NOMO-1 treated with DMSO at 0.1 percent for 48 hours (cell line): ENCODE data around the gene ENTPD8.

Source experiments
- DNase-seq: peaks from one replicate; lab custom pipeline; 2025; ENCODE audit not compliant: unreplicated experiment; lab: John Stamatoyannopoulos, UW

The ENTPD8 gene, protein sequence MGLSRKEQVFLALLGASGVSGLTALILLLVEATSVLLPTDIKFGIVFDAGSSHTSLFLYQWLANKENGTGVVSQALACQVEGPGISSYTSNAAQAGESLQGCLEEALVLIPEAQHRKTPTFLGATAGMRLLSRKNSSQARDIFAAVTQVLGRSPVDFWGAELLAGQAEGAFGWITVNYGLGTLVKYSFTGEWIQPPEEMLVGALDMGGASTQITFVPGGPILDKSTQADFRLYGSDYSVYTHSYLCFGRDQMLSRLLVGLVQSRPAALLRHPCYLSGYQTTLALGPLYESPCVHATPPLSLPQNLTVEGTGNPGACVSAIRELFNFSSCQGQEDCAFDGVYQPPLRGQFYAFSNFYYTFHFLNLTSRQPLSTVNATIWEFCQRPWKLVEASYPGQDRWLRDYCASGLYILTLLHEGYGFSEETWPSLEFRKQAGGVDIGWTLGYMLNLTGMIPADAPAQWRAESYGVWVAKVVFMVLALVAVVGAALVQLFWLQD

DNA sequence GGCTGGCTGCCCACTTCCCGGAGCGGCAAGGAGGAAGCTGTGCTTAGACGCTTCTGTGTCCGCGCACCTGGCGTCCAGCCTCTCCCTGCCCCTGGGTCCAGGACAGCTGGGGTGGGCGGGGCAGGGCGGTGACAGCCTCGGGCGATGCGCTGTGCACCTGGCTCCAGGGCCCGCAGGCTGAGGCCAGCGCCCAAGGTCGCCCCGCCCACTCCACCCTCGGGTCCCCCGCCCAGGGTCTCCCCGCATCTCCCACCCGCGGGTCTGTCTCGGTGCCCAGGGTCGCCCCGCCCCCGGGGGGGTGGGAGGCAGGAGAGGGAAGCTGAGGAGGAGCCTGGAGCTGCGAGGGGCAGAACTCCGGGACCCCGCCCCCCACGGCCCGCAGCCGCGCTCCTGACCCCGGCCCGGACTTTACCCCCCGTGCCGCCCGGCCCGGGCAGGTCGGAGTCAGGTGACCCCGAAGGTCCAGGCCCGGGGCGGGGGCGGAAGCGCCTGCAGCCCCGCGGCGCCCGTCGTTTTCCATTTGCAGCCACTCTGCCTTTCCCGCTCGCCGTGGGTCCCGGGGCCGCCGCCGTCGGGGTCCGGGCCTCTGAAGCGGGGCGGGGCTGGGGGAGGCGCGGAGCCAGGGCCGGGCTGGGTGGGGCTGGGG, at the start of gene ENTPD8:
ENTPD8 (minus strand) TSS at position 69 of the 646 bp plus-strand sequence. CDS start 3,072 bp downstream, outside the sequence.
- DNase-seq, result peak; percentile 27

DNA sequence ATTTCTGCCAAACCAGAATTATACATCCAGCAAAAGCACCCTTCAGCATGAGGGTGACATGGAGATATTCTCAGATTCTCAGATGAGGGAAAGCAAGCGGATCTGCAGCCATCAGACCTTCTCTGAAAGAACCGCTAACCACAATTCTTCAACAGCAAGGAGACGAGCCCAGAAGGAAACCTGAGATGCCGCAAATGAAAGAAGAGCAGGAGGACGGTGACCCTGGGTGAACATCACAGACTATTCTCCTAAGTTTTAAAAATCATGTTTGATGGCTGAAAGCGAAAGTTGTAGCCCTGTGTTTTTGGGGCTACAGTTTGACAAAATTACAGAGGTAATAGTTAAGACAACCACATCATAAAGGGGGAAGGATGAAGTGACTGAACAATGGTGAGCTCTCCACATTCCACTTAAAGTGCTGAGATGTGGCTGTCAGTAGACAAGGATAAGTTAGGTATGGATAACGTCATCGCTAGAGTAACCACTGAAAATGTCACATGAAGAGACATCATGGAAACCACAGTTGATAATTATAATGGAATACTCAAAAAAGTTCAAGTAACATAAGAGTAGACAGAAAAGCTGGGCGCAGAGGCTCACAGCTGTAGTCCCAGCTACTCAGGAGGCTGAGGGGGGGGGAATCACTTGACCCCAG, 49.5 kb upstream of the ENTPD8 start:
- DNase-seq, result no peak

DNA sequence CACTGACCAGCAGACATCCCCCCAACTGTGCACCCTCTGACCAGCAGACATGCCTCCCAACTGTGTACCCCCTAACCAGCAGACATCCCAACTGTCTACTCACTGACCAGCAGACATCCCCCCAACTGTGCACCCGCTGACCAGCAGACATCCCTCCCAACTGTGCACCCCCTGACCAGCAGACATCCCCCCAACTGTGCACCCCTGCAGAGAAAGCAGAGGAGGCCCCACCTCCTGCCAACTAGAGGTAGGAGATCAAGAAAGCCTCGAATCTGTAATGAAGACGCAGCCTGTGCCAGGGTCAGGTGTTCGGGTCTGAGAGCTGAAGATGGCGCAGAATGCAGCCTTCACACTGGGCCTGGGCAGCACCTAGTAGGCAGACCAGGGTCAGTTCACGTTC, 47.7 kb upstream of the ENTPD8 start:
- DNase-seq, result no peak

DNA sequence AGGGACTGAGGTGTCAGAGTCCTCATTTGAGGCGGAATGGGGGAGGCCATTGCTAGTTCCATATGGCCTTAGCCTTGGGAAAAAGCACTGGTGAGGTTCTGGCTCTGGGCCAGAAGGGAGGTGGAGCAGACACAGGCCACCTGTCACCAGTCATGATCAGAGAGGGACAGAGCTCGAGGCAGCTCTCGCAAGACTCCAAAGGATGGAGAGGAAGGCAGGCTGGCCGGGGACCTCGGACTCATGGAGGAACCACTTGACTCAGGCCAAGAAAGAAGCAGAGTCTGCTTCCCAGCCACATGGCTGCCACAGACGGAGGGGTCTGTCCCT, 47.1 kb upstream of the ENTPD8 start:
- no peak for DNase-seq

DNA sequence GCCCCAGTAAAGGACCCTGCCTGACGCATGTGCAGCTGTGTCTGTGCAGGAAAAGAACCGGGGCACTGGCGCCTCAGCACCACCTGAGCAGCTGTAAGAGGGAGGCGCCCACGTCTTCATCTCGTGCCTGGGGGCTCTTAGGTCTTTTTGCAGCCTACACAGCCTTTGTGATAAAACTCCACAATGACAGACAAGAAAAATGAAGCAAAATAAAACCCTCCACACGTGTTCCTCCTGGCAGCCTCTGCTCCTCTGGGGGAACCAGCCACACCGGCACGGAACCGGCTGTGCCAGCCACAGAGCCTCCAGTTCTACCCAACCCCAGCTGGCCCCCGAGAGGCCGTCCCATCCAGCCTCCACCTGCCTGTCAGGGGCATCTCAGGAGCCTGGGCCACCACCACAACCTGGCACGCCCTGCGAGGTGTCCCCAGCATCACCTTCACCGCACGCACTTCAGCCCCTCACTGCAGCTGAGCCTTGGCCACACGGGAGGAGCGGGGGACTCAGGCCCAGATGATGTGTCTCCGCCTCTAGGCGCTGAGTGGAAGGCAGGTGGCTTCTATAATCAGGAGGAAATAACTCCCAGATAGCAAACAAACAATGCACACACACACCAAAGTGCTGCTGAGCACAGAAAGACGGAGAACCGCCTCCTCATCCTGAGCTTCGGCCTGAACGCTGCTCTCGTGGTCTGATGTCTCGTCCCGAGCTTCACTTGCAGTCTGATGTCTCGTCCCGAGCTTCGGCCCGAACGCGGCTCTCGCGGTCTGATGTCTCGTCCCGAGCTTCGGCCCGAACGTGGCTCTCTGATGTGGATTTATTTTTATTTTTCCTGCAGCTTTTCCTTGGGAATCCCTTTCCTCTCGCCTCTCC, 46.5 kb upstream of the ENTPD8 start:
- DNase-seq, result no peak

DNA sequence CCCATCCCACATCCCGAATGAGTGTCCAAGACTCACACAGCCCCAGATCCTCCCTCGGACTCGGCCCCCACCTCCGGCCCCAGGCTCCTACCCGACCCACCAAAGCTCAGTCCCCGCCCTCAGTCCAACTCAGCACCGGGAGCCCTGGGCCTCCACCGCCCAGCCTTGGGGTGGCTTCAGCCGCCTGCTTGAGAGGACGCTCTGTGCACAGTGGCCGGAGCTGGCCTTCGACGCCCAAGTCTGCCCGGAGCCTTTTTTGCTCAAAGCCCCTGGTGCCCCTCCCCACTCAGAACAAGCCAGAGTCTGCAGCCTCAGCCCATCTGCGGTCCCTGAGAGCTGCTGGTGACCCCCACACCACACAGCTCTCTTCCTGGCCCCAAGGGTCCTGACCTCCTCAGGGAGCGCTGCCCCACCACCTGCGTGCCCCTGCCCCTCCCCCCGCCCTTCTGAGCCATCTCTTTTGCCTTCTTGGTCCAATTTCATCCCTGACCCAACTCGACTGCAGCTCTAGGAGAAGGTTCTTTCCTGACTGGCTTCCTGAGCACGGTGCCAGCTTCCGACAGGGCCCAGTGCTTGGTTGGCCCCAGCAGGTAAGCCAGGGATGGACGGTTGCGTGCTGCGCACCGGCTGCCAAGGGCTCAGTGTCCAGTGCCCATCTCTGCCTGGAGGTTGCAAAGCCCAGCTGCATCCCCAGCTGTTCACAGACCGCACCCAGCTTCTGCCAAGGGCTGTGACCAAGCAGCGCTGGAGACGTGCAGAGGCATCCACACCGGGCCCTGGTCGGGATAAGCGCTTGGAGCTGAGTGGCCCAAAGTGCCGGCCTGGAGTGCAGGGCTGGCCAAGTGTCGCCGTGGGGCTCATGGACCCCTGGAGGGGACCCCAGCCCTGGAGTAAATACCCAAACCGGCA, 45.6 kb upstream of the ENTPD8 start:
- no peak for DNase-seq

DNA sequence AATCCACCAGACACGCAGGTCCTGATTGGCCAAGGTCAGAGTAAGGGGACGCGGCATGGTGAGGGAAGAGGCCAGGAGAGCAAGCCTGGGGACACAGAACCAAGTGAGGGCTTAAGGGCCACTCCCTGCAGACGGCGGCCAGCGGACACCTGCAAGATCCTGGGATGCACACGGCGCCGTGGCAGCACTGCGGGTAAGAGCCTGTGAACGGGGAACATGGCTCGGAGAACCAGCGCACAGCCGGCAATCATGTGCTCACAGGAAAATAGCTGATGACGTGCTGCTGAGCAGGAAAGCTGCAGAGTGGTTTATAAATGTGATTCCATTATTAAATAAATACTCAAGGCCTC, 45.0 kb upstream of the ENTPD8 start:
- no peak for DNase-seq

DNA sequence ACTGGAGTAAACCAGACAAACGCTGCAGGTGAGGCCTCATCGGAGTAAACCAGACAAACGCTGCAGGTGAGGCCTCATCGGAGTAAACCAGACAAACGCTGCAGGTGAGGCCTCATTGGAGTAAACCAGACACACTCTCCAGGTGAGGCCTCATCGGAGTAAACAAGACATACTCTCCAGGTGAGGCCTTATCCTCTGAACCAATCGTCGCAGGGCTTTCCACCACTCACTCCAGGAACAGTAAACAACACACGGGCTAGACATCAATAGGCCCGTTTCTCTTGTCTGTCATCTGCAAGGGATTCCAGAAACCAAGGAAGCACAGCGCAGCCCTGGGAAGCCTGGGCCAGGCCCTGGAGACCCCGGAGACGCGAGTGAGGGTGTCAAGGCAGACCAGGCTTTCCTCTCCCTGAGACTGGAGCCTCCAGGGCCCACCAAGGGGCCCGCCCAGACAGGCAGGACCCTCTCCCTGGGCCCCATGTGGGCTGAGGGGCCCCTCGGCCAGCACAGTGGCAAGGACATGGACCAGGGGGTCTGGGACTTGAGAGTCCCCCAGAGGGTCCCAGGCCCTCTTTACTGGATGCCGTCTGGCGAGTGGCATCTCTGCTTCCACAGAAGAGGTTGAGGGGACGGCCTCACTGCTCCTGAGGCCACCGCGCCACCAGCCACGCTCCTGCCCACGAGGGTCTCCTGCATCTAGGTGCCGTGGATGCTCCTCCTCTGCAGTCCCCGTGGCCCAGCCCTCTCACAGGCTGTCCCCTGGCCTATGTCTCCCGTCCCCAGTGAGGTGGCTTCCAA, 44.4 kb upstream of the ENTPD8 start:
- no peak for DNase-seq

DNA sequence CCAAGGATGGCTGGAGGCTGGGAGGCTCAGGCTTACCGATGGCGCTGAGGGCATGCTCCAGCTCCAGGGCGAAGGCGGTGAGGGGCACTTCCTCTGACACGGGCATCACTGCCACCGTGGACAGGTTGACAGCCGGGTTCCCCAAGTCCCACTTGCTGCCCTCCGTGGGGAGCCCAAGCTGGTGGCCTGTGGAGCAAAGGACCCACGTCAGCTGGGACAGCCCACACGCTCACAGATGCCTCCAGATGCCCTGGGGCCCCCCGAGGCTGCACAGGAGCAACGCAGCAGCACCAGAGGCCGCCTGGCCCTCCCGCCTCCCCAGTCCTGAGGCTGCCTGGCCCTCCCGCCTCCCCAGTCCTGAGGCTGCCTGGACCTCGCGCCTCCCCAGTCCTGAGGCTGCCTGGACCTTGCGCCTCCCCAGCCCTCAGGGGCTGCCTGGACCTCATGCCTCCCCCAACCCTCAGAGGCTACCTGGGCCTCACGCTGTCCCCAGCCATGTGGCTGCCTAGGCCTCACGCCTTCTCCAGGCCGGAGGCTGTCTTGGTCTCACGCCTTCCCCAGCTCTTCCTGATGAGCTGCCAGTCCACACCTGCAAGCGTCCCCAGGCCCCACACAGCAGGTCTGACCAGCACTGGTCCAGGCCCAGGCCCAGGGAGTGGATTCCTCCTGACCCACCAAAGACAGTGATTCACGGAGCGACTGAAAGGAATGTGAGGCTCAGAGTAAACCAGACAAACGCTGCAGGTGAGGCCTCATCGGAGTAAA, 43.6 kb upstream of the ENTPD8 start:
- DNase-seq, result no peak

DNA sequence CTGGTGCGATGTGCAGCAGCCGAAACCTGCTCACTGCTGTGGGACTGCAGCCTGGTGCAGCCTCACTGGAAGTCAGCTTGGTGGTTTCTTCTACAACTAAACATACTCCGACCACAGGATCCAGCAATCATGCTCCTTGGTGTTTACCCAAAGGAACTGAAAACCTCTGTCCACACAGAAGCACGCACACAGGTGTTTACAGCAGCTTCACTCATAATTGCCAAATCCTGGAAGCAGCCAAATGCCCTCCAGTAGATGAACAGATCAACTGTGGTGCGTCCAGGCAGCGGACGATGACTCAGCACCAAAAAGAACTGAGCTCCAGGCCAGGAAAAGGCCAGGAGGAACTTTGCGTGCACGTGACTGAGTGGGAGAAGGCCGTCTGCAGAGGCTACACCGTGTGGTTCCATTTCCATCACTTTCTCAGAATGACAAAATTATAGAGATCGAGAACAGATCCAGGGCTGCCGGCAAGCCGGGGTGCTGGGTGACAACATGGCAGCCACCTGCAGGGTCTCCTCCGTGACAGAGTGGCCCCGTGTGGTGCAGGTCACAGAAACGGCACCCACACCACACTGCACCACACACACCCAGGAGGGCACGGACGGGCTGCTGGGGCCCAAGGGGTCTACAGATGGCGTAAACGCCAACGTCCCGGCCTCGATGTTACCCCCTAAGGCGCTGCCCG, 41.1 kb upstream of the ENTPD8 start:
- DNase-seq, result peak; percentile 63

DNA sequence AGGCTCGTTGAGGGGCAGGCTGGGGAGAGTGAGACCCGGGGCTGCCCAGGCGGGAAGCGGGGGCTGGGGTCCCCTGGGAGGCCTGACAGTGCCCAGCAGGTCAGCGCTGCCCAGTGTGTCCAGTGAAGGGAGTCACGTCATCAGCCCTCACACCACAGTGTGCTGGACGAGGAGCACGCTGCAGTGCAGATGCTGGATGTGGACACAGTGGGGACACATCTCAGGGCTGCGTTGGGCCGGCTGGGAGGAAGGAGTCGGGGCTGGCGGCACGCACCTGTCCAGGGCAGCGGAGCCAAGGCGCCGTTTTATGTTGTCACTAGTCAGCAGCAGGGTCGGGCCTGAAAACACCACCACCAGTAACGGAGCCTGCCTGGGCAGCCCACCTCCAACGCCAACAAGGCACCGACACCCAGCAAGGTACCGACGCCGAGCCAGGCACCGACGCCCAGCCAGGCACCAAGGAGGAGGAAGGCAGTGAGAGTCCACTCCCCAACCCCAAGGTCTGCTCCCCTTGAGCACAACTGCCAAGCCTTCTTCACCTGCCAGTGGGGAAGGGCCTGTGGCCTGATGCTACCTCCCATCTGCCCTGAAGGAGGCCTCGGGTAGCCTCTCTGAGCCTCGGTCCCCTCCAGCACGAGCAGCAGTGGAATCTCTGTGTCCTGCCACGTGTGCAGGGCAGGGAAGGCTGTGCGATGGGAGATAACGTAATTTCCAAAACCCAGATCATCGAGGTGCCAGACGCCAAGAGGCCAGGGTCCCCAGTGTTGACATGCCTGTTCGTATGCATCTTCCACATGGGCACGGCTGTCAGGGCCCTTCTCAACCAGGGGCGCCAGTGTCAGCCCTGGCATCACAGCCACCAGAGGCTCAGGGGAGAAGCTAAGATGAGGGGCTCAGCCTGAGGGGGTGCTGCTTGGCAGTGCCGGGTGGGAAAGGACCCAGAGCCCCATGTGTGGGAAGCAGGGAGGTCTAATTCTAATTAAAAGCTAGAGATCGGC, 39.8 kb upstream of the ENTPD8 start:
- no peak for DNase-seq

DNA sequence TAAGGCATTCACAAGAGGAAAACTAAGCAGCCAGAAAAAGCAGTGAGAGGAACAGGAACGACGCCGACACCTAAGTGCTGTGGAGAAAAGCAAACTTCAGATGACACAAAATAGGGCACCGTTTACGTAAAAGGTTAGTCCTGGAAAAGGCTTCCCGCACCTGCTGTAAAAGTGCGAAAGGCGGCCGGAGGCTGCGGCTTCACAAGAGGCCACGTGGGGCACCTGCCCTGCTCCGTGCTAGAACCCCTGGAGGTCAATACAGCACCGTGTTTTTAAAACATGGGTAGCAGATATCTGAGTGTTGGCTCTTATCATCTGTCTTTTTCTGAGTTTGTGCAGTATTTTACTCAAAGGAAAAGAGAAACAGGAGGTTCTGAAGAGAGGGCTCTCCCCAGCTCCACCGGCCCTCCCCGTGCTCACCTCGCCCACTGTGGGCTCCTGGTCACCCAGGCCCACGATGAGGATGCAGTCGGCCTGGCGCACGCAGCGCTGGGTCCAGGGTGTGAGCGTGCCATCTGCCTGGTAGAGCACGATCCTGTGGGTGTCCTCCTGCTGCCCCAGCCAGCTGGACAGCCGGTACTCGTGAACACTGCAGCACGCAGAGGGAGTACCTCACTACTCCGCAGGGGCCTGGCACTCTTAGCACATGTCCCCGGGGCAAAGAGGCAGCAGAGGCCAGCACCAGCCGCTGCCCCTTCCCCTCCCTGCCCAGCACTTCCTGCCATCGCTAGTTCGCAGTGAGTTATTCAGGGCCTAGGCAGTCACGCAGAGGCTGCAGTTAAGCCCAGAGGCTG, 38.9 kb upstream of the ENTPD8 start:
- no peak for DNase-seq

DNA sequence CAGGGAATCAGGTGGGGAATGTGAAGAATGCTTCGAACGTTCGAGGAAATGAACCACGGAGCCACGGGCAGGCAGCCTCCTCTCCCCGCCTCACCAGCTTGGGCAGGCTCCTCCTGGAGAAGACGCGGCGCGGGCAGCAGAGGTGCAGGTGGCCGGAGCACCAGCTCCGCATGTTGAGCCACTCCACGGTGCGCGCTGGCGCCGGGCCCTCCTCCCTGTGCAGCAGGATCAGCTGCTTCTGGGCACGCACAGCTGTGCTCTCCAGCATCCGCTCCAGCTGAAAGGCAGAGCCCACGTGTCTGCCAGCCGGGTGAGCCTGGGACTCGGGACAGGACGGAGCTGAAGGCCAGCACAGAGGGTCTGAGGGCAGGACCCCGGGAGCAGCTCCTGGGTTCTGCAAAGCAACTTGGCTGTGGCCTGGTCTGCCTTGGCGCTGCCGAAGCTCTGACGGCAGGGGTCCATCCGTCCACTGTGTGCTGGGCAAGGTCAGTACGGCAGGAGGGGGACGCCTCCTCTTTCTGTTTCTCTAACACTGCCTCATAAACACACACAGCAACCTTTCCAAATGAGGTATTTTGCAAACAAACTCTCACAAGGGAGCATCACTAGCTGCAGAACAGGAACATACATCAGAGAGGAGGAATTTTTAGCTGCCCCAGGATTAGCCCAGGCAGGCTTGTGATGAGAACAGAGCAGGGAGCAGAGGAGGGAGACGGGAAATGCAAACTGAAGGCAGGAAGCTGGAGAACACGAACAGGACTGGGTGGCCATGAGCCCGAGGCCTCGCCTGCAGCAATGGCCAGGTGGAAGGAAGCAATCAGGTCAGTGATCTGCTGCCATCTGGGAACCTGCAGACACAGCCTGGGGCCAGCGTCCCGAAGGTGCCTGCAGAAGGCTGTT, 38.1 kb upstream of the ENTPD8 start:
- no peak for DNase-seq

DNA sequence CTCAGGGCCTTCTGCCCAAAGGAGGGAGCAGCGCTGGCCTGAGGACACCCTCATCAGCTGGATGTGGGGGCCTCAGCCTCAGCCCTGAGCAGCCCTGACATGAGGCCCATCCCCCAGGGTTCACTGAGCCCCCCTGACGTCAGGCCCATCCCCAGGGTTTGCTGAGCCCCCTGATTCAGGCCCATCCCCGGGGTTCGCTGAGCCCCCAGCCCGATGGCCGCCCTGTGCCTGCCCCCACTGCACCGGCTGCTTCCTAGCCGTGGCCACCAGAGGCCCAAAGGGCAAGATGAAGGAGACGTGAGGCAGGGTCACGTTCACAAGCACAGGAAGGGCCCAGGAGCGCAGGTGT, 37.4 kb upstream of the ENTPD8 start:
- DNase-seq, result no peak
